Mesodermal cell (in vitro differentiated cells): Measurements from ENCODE around the gene CLPX.
"Not testable (repeated sequence)": the region's sequence is repeated elsewhere in the genome, so short reads cannot be mapped to it uniquely, and the experiment has no call there.

ENCODE experiments used
- H3K27ac ChIP-seq: 2 replicates; pipeline ENCODE4 v1.7.0; 2013; ENCODE audit warnings: mild to moderate bottlenecking, low read depth, low read length, moderate library complexity; ENCODE audit not compliant: severe bottlenecking
- H3K36me3 ChIP-seq: 2 replicates; pipeline ENCODE4 v1.7.1; 2013; ENCODE audit warnings: mild to moderate bottlenecking, low read length, moderate library complexity; ENCODE audit not compliant: control insufficient read depth, insufficient read depth
- H3K4me1 ChIP-seq: one replicate; pipeline ENCODE4 v1.7.1; 2013; ENCODE audit warnings: mild to moderate bottlenecking, low read length; ENCODE audit not compliant: insufficient read depth, control insufficient read depth, poor library complexity, severe bottlenecking
- H3K4me3 ChIP-seq: 2 replicates; pipeline ENCODE4 v1.7.0; 2013; ENCODE audit warnings: low read length, control low read depth, mild to moderate bottlenecking; ENCODE audit not compliant: insufficient read depth, poor library complexity, severe bottlenecking; ENCODE audit errors: extremely low read depth
- H3K9me3 ChIP-seq: 2 replicates; pipeline ENCODE4 v1.7.1; 2013; ENCODE audit warnings: mild to moderate bottlenecking, low read length, moderate library complexity; ENCODE audit not compliant: control insufficient read depth
- WGBS, 2 experiments: methylation state at CpG; one replicate each; pipeline ENCODE4 v1.1.5; 2013; ENCODE audit warnings: missing lambda C conversion rate in 2 of 2; ENCODE audit not compliant: insufficient coverage in 2 of 2; 5-methylcytosine and 5-hydroxymethylcytosine counted together

CLPX gene

DNA sequence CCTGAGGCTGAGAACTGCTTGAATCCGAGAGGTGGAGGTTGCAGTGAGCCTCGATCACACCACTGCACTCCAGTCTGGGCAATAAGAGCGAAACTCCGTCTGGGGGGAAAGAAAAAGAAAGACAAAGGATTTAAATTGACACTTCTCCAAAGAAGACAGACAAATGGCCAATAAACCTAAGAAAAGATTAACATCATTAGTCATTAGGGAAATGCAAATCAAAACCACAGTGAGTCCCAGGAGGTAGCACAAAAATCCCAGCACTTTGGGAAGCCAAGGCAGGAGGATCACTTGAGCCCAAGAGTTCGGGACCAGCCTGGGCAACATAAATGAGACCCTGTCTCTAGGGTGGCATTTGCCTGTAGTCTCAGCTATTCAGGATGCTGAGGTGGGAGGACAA lies 12.6 kb downstream of the CLPX start:
- Histone ChIP-seq H3K36me3 (peaks cover 83% of the 10 kb centered on the region), H3K4me3 (no peak overlapping the region), H3K9me3 (no peaks in the 10 kb centered on the region), H3K4me1 (no peaks in the 10 kb centered on the region), H3K27ac (no peak overlapping the region)
- WGBS, 2 experiments = 94 to 100% methylated on average over 2 to 3 of the region's 5 CpGs

DNA sequence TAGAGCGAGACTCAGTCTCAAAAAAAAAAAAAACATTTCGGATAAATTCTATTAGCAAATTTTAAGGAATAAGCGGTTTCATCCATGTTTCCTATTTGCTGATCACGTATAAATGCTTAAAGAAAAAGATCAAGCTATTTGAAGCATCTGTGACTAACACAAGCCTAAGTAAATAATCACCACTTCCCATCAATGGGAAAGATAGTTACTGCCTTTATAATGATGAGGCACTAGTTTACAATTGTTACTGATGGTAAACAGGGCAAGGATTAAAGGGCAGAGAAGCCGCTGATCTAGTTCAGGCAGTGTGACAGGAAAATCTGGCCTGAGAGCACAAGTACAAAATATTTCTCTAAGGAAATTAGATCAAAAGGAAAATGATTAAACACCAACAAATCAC lies 13.7 kb downstream of the CLPX start:
- peaks cover 80% of the 10 kb centered on the region for H3K36me3 ChIP-seq
- WGBS, 2 experiments = 87 to 100% methylated on average over 2 to 4 of the region's 5 CpGs
- H3K9me3 ChIP-seq = no peaks in the 10 kb centered on the region
- no peaks in the 10 kb centered on the region for H3K4me1 ChIP-seq
- no peak overlapping the region for H3K4me3 ChIP-seq
- H3K27ac ChIP-seq = no peak overlapping the region

GRCh38 chr15:65165875-65166274 lies 19.3 kb downstream of the CLPX start:
- peaks cover 62% of the 10 kb centered on the region for H3K36me3 ChIP-seq

DNA sequence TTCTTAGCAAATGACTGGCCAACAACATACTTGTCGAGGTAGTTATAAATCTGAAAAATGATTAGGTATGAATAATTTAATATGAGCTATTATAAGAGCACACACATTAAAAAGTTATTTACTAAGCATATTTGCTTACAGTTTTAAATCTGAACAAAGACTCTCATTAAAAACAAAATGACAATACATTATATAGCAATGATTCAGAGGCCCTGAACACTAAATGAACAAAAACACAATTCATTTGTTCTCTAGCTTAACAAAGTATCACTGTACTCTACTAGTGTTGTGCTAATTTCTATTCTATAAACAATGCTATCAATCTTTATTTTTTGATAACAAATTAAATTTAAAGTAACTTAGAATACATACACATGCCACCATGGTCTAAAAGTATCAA lies 21.0 kb downstream of the CLPX start:
- Histone ChIP-seq H3K4me1 (no peaks in the 10 kb centered on the region), H3K27ac (no peak overlapping the region), H3K4me3 (no peak overlapping the region), H3K9me3 (no peaks in the 10 kb centered on the region), H3K36me3 (peaks cover 55% of the 10 kb centered on the region)
- WGBS, 2 experiments = no CpG with 5 or more reads among the region's 1 CpG

More at GRCh38 chr15:65165875-65166274, 19.3 kb downstream of the CLPX start:
- Histone ChIP-seq H3K4me3 (no peak overlapping the region), H3K9me3 (no peaks in the 10 kb centered on the region), H3K27ac (no peak overlapping the region), H3K4me1 (no peaks in the 10 kb centered on the region)
- WGBS, 2 experiments = no CpG with 5 or more reads among the region's 2 CpGs

DNA sequence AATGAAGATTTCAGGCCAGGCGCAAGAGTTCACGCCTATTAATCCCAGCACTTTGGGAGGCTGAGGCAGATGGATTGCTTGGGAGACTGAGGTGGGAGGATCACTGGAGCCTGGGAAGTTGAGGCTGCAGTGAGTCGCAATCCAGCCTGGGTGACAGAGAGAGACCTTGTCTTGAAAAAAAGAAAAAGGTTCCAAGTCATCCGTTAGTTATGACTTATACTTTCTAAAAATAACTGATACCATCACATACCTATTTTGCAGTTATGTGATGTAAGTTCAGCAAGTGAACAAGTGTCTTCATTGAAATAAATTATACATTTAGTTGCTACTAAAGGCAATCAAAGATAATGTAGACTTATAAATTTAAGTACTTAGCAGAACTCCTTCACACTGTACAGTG lies 22.1 kb downstream of the CLPX start:
- Histone ChIP-seq H3K27ac (no peak overlapping the region), H3K9me3 (no peaks in the 10 kb centered on the region), H3K4me1 (no peaks in the 10 kb centered on the region), H3K4me3 (no peak overlapping the region), H3K36me3 (peaks cover 55% of the 10 kb centered on the region)
- WGBS, 2 experiments = 83 to 100% methylated on average over 1 to 2 of the region's 4 CpGs

DNA sequence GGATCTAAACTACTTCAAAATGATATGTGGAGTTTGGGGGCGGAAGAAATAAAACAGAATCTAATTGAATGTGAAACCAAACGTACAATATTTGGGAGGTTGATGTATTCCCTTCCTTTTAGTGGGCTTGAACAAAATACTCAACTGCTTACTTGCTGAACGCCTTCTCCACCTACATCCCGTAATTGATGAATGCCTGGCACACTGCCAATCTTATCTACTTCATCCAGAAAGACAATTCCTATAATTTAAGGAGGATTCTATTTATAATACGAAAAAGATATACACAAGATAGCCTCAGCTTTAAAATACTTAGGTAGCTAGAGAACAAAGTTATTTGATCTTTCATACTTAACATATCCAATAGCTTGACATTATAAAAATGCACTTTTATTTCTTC lies 28.4 kb downstream of the CLPX start:
- H3K4me3 ChIP-seq = no peak overlapping the region
- no peak overlapping the region for H3K27ac ChIP-seq
- no peaks in the 10 kb centered on the region for H3K4me1 ChIP-seq
- no CpG with 5 or more reads among the region's 5 CpGs for WGBS, 2 experiments
- no peaks in the 10 kb centered on the region for H3K9me3 ChIP-seq
- peaks cover 75% of the 10 kb centered on the region for H3K36me3 ChIP-seq

- 95 to 100% methylated on average over 5 of the region's 6 CpGs for WGBS, 2 experiments
- H3K4me3 ChIP-seq = no peak overlapping the region
- H3K4me1 ChIP-seq = no peaks in the 10 kb centered on the region
- peaks cover 76% of the 10 kb centered on the region for H3K36me3 ChIP-seq
- H3K27ac ChIP-seq = no peak overlapping the region
- no peaks in the 10 kb centered on the region for H3K9me3 ChIP-seq
These were observed 30.4 kb downstream of the CLPX start for GRCh38 chr15:65154720-65155119.

DNA sequence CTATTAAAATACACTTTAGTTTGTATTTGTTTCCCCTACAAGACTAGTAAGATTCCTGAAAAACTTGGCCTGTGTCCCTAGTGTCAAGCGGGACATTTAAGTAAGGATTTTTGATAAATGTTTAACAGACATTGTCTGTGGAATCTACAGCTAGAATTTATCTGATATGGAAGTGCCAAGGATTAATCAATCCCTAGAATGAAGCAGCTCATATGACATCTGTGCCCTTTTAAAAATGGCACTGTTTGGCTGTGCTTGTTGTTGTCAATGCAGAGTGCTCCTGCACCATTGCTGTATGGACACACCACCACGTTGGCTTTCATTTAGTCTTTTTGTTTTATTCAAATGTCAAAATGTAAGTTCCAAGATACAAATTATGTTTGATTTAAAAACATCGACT lies 37.2 kb downstream of the CLPX start:
- 90 to 100% methylated on average over 1 to 2 of the region's 3 CpGs for WGBS, 2 experiments
- H3K36me3 ChIP-seq = peaks cover 39% of the 10 kb centered on the region
- H3K27ac ChIP-seq = no peak overlapping the region
- H3K4me1 ChIP-seq = no peaks in the 10 kb centered on the region
- H3K9me3 ChIP-seq = no peaks in the 10 kb centered on the region
- no peak overlapping the region for H3K4me3 ChIP-seq

DNA sequence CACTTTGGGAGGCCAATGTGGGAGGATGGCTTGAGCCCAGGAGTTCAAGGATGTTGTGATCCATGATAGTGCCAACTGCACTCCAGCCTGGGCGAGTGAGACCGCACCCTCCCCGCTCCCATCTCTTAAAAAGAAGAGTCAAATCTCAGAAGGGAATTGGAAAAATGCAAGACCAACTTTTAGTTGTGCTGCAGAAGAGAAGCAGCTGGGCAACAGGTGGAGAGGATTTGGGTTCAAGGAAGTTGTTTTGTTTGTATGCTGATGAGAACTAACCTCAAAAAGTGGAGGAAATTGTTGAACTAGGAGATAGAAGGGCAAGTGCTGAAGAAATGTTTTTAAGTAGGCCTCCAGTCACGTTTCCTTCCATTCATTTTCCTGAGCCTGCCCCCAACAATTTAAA lies 38.7 kb downstream of the CLPX start:
- Histone ChIP-seq H3K4me1 (no peaks in the 10 kb centered on the region), H3K36me3 (peaks cover 30% of the 10 kb centered on the region), H3K27ac (no peak overlapping the region), H3K9me3 (no peaks in the 10 kb centered on the region), H3K4me3 (no peak overlapping the region)
- WGBS, 2 experiments = 92 to 100% methylated on average over 3 to 4 of the region's 4 CpGs

- WGBS, 2 experiments = 91 to 93% methylated on average over 5 of the region's 6 CpGs
- H3K27ac ChIP-seq, H3K36me3 ChIP-seq, H3K4me1 ChIP-seq, H3K4me3 ChIP-seq: not testable (repeated sequence)
- H3K9me3 ChIP-seq = peaks cover 11% of the 10 kb centered on the region
These were observed 46.5 kb downstream of the CLPX start for GRCh38 chr15:65138631-65139030.

DNA sequence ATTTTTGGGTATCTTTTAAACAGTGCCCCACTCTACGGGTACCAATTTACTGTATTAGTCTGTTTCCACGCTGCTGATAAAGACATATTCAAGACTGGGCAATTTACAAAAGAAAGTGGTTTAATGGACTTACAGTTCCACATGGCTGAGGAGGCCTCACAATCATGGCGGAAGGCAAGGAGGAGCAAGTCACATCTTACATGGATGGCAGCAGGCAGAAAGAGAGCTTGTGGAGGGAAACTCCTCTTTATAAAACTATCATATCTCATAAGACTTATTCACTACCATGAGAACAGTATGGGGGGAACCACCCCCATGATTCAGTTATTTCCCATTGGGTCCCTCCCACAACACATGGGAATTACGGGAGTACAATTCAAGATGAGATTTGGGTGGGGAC lies 47.2 kb downstream of the CLPX start:
- WGBS, 2 experiments = 89 to 92% methylated on average over 2 to 3 of the region's 4 CpGs
- H3K36me3 ChIP-seq, H3K27ac ChIP-seq, H3K4me1 ChIP-seq, H3K4me3 ChIP-seq: not testable (repeated sequence)
- peaks cover 11% of the 10 kb centered on the region for H3K9me3 ChIP-seq

DNA sequence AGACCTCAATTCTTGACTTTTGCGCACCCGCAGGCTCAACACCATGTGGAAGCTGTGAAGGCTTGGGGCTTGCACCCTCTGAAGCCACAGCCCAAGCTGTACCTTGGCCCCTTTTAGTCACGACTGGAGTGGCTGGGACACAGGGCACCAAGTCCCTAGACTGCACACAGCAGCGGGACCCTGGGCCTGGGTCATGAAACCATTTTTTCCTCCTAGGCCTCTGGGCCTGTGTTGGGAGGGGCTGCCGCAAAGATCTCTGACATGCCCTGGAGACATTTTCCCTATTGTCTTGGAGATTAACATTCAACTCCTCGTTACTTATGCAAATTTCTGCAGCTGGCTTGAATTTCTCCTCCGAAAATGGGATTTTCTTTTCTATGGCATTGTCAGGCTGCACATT lies 48.1 kb downstream of the CLPX start:
- peaks cover 11% of the 10 kb centered on the region for H3K9me3 ChIP-seq
- not testable (repeated sequence) for H3K4me1 ChIP-seq, H3K27ac ChIP-seq, H3K36me3 ChIP-seq, H3K4me3 ChIP-seq
- 86 to 91% methylated on average over 7 of the region's 7 CpGs for WGBS, 2 experiments
